B cell (primary cell): ENCODE results near the gene BMP3. TPM values are rescaled to one million over a fixed set of nuclear protein-coding genes. Genes with fewer than 3 reads are reported as not detected.

Experiments
- ATAC-seq: fragments of 200-7000 bp; cut with Tn5 transposase; one replicate; pipeline ENCODE4 v1.10.0; 2021; ENCODE audit warnings: low read depth, mild to moderate bottlenecking, moderate number of reproducible peaks, moderate library complexity
- CTCF ChIA-PET: fragments of 350-600 bp; sonication (Branson Sonifier 250); formaldehyde crosslinking; loops from one replicate; lab custom pipeline; 2021; ENCODE audit warnings: antibody characterized with exemption, inconsistent platforms; lab: Charles Lee
- POLR2A ChIA-PET: fragments of 350-600 bp; sonication (Branson Sonifier 250); formaldehyde crosslinking; loops from one replicate; lab custom pipeline; 2021; ENCODE audit warnings: antibody characterized with exemption; lab: Charles Lee
- DNase-seq: peaks from one replicate; pipeline ENCODE4 v3.0.0; 2013
- H2AFZ ChIP-seq: 2 replicates; pipeline ENCODE4 v1.6.1; 2012; ENCODE audit warnings: mild to moderate bottlenecking, low read depth, low read length; ENCODE audit not compliant: insufficient read depth, poor library complexity, severe bottlenecking
- H3K27ac ChIP-seq, 2 donors: 1 replicate in 1 of 2; 2 replicates in 1 of 2; pipeline ENCODE4 v1.5.1; 2012 to 2013; ENCODE audit warnings: low read length in 2 of 2, mild to moderate bottlenecking in 2 of 2, moderate library complexity in 1 of 2
- H3K27me3 ChIP-seq, 4 experiments: fragments of 200-600 bp in 1 of 4; sonication (generic) in 1 of 4; replicated peaks in 1 of 4; 1 replicate in 2 of 4; 2 replicates in 2 of 4; pipeline versions ENCODE4 v1.6.1 to v1.7.0; 2013 to 2016; ENCODE audit warnings: low read length in 3 of 4, mild to moderate bottlenecking in 2 of 4, mixed read lengths in 1 of 4, moderate library complexity in 1 of 4; ENCODE audit not compliant: insufficient read depth in 4 of 4, control insufficient read depth in 3 of 4; ENCODE audit errors: control extremely low read depth in 1 of 4
- H3K36me3 ChIP-seq, 2 experiments: replicated peaks in 1 of 2; 1 replicate in 1 of 2; 2 replicates in 1 of 2; pipeline versions ENCODE4 v1.6.1 to v1.7.1; 2013; ENCODE audit warnings: low read length in 1 of 2; ENCODE audit not compliant: insufficient read depth in 2 of 2, control insufficient read depth in 1 of 2; ENCODE audit errors: control extremely low read depth in 1 of 2, extremely low read depth in 1 of 2
- H3K4me1 ChIP-seq, 2 donors: fragments of 200-600 bp in 1 of 2; sonication (generic) in 1 of 2; 1 replicate in 1 of 2; 2 replicates in 1 of 2; pipeline versions ENCODE4 v1.5.1 to v1.6.1; 2013 to 2017; ENCODE audit warnings: low read length in 2 of 2; ENCODE audit not compliant: control insufficient read depth in 2 of 2, insufficient read depth in 2 of 2
- H3K4me2 ChIP-seq: replicated peaks from 2 replicates; pipeline ENCODE3; 2012; ENCODE audit warnings: mild to moderate bottlenecking, low read depth, low read length; ENCODE audit not compliant: poor library complexity, severe bottlenecking
- H3K4me3 ChIP-seq, 5 experiments: fragments of 200-600 bp in 1 of 5; sonication (generic) in 1 of 5; 1 replicate in 3 of 5; 2 replicates in 2 of 5; pipeline versions ENCODE4 v1.5.1 to v1.7.0; 2011 to 2016; ENCODE audit warnings: low read length in 4 of 5, mild to moderate bottlenecking in 4 of 5, low read depth in 2 of 5, control low read depth in 1 of 5, moderate library complexity in 1 of 5; ENCODE audit not compliant: insufficient read depth in 1 of 5; ENCODE audit errors: control extremely low read depth in 1 of 5, extremely low read depth in 1 of 5
- H3K79me2 ChIP-seq: fragments of 200-600 bp; sonication (generic); one replicate; pipeline ENCODE4 v1.6.0; 2016; ENCODE audit warnings: low read length; ENCODE audit not compliant: control insufficient read depth, insufficient read depth
- H3K9ac ChIP-seq: fragments of 200-600 bp; sonication (generic); 2 replicates; pipeline ENCODE4 v1.6.1; 2017; ENCODE audit warnings: mild to moderate bottlenecking, low read length, moderate library complexity
- H3K9me3 ChIP-seq, 3 donors: one replicate each; pipeline versions ENCODE4 v1.6.1 to v1.7.1; 2013; ENCODE audit warnings: low read length in 2 of 3; ENCODE audit not compliant: control insufficient read depth in 2 of 3, insufficient read depth in 1 of 3; ENCODE audit errors: control extremely low read depth in 1 of 3
- H4K20me1 ChIP-seq: 2 replicates; pipeline ENCODE4 v1.6.0; 2012; ENCODE audit warnings: mild to moderate bottlenecking, low read length; ENCODE audit not compliant: insufficient read depth, control insufficient read depth, poor library complexity, severe bottlenecking
- H3K27ac Mint-ChIP-seq: one replicate; pipeline ENCODE4 v1.8.0; 2021; ENCODE audit warnings: mixed read lengths
- H3K27me3 Mint-ChIP-seq: one replicate; pipeline ENCODE4 v1.8.0; 2021; ENCODE audit warnings: mixed read lengths
- H3K4me1 Mint-ChIP-seq: one replicate; pipeline ENCODE4 v1.8.0; 2021; ENCODE audit warnings: mixed read lengths
- H3K4me3 Mint-ChIP-seq: one replicate; pipeline ENCODE4 v1.8.0; 2021; ENCODE audit warnings: mixed read lengths
- H3K9me3 Mint-ChIP-seq: one replicate; pipeline ENCODE4 v1.8.0; 2022; ENCODE audit warnings: mixed read lengths; ENCODE audit not compliant: insufficient read depth
- CTCF ChIP-seq: fragments of 200-600 bp; IDR thresholded peaks from one replicate; pipeline ENCODE4 v1.8.0; 2022; ENCODE audit warnings: antibody characterized with exemption, mild to moderate bottlenecking
- EZH2 ChIP-seq: IDR thresholded peaks from 2 replicates; pipeline ENCODE4 v1.6.1; 2012; ENCODE audit warnings: borderline replicate concordance, low read depth, mild to moderate bottlenecking, moderate library complexity, low read length; ENCODE audit not compliant: insufficient read depth, poor library complexity, severe bottlenecking
- WGBS: methylation state at CpG from one replicate; pipeline ENCODE4 v1.1.5; 2013; ENCODE audit warnings: missing lambda C conversion rate; ENCODE audit not compliant: insufficient coverage; 5-methylcytosine and 5-hydroxymethylcytosine counted together
- intact Hi-C: fragments of 100-400 bp; cut with micrococcal nuclease; formaldehyde crosslinking; loops from one replicate; pipeline ENCODE4 v1.10.0; 2022
- polyA plus RNA-seq: library from polyadenylated mRNA; depleted of rRNA; stranded (reverse); fragments of >200 nt; gene quantifications from 2 replicates; pipeline ENCODE4 v1.2.3, GENCODE V29; 2012
- total RNA-seq, 2 donors: library from RNA; stranded (reverse); fragments of 120-200 nt in 1 of 2; gene quantifications; 1 replicate in 1 of 2; 2 replicates in 1 of 2; pipeline versions ENCODE4 v1.2.3 to v1.2.4, GENCODE V29; 2013 to 2022

BMP3 gene
- total and polyA plus RNA-seq, 2 donors (not counting 1 experiment from before 2014, with no cell fraction given), result 0.49 to 0.57 TPM

GRCh38 chr4:81062001-81062400 is 31.5 kb downstream of the BMP3 start:
- WGBS, result no CpG with 5 or more reads among the region's 1 CpG
- H3K4me3 Mint-ChIP-seq, result no peak overlapping the region

DNA sequence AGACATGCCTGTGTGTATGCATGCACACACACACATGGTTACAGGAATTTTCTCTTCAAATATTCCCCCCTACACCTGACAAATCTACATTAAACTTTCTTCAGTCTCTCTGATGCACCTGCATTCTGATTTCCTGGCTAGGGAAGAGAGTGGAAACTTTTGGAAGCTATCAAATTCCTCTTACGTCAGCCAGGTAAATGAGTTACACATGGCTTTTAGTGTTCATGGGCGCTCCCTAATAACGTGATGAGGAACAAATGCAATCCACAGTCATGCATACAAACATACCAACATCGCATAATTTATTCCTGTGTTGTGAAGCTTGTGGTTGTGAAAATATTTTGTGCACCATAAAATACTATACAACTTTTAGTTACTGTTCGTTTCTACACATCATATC is 34.9 kb downstream of the BMP3 start:
- no peaks in the 10 kb centered on the region for H4K20me1 ChIP-seq
- no peaks in the 10 kb centered on the region for H3K9me3 ChIP-seq
- no CpG with 5 or more reads among the region's 5 CpGs for WGBS
- no peak overlapping the region for H3K4me2 ChIP-seq
- peaks cover 8% of the 10 kb centered on the region for H3K4me1 Mint-ChIP-seq
- no peaks in the 10 kb centered on the region for H3K36me3 ChIP-seq
- H3K4me1 ChIP-seq, result peaks cover 0 to 3% of the 10 kb centered on the region in 2 donors
- TF ChIP-seq CTCF, result no peak
- TF ChIP-seq EZH2, result no peak
- DNase-seq (no peak), ATAC-seq (no peak)
- H3K27ac ChIP-seq, result no peak overlapping the region
- no peaks in the 10 kb centered on the region for H3K9me3 Mint-ChIP-seq
- no peak overlapping the region for H3K9ac ChIP-seq
- intact Hi-C loops, result no loop called here
- ChIA-PET POLR2A (no interaction called here), CTCF (interaction anchor here (3.2 kb wide), 1 partner anchor 14 kb away, joined by 12 read pairs; no protein-coding TSS in a partner anchor)
- H2AFZ ChIP-seq, result no peak overlapping the region
- H3K27me3 Mint-ChIP-seq, result peaks cover 18% of the 10 kb centered on the region
- no peak overlapping the region for H3K27ac Mint-ChIP-seq
- no peak overlapping the region for H3K4me3 ChIP-seq
- H3K79me2 ChIP-seq, result no peaks in the 10 kb centered on the region
- no peaks in the 10 kb centered on the region for H3K27me3 ChIP-seq
- H3K4me3 Mint-ChIP-seq, result no peak overlapping the region

More at GRCh38 chr4:81062001-81062400, 31.5 kb downstream of the BMP3 start:
- H3K27ac Mint-ChIP-seq, result no peak overlapping the region
- Histone ChIP-seq H2AFZ (no peak overlapping the region), H3K4me2 (no peak overlapping the region), H3K9ac (no peak overlapping the region), H3K27me3 (no peaks in the 10 kb centered on the region), H3K4me3 (no peak overlapping the region), H3K9me3 (no peaks in the 10 kb centered on the region), H4K20me1 (no peaks in the 10 kb centered on the region), H3K27ac (no peak overlapping the region), H3K79me2 (no peaks in the 10 kb centered on the region), H3K36me3 (no peaks in the 10 kb centered on the region), H3K4me1 (peaks cover 0 to 3% of the 10 kb centered on the region in 2 donors)
- H3K4me1 Mint-ChIP-seq, result peaks cover 6% of the 10 kb centered on the region
- ATAC-seq (no peak), DNase-seq (no peak)
- CTCF ChIA-PET, result interaction anchor here (1.2 kb wide), 1 partner anchor 9 kb away, joined by 4 read pairs; no protein-coding TSS in a partner anchor
- intact Hi-C loops, result no loop called here
- TF ChIP-seq EZH2 (no peak), CTCF (no peak)
- no peaks in the 10 kb centered on the region for H3K9me3 Mint-ChIP-seq
- peaks cover 15% of the 10 kb centered on the region for H3K27me3 Mint-ChIP-seq
- POLR2A ChIA-PET, result no interaction called here
